GM19240 (cell line): Measurements from ENCODE around the gene GRHPR.
"Not testable (repeated sequence)": the region's sequence is repeated elsewhere in the genome, so short reads cannot be mapped to it uniquely, and the experiment has no call there.

Experiments used
- DNase-seq: peaks from one replicate; pipeline ENCODE4 v3.0.0; 2011; ENCODE audit warnings: low spot score; ENCODE audit not compliant: insufficient read length

The GRHPR gene

GRCh38 chr9:37444890-37445289 is 22.4 kb downstream of the GRHPR start:
- DNase-seq, result no peak

- no peak for DNase-seq
Observed at GRCh38 chr9:37445832-37446231, 23.3 kb downstream of the GRHPR start.

- DNase-seq, result no peak
Observed at GRCh38 chr9:37446401-37446800, 23.9 kb downstream of the GRHPR start.

GRCh38 chr9:37447111-37447510 is 24.6 kb downstream of the GRHPR start:
- DNase-seq, result no peak

GRCh38 chr9:37449862-37450632 is 27.6 kb downstream of the GRHPR start:
- DNase-seq, result no peak

- DNase-seq, result no peak
Observed at GRCh38 chr9:37451628-37452027, 29.1 kb downstream of the GRHPR start.

- DNase-seq, result no peak
Observed at GRCh38 chr9:37452611-37453010, 30.1 kb downstream of the GRHPR start.

- no peak for DNase-seq
Observed at GRCh38 chr9:37453827-37454226, 31.3 kb downstream of the GRHPR start.

GRCh38 chr9:37454238-37454637 is 31.7 kb downstream of the GRHPR start:
- DNase-seq, result no peak

GRCh38 chr9:37455884-37456647 is 33.6 kb downstream of the GRHPR start:
- DNase-seq, result no peak

- DNase-seq, result no peak
Observed at GRCh38 chr9:37456817-37457216, 34.3 kb downstream of the GRHPR start.

- no peak for DNase-seq
Observed at GRCh38 chr9:37464006-37464405, 41.5 kb downstream of the GRHPR start.

- DNase-seq, result no peak
Observed at GRCh38 chr9:37464426-37465248, 42.1 kb downstream of the GRHPR start.

- DNase-seq, result peak; percentile 76
Observed at GRCh38 chr9:37465249-37466036, 42.9 kb downstream of the GRHPR start, which contains the start of gene ZBTB5. Gene ZBTB5, minus strand, starts transcription at chr9:37465450. Its CDS starts 22,899 bp downstream, at chr9:37442551.

- DNase-seq, result no peak
Observed at GRCh38 chr9:37466037-37466709, 43.7 kb downstream of the GRHPR start.

GRCh38 chr9:37467530-37467929 is 45.0 kb downstream of the GRHPR start:
- DNase-seq, result not testable (repeated sequence)

- no peak for DNase-seq
Observed at GRCh38 chr9:37468620-37469019, 46.1 kb downstream of the GRHPR start.

- no peak for DNase-seq
Observed at GRCh38 chr9:37471942-37472684, 49.6 kb downstream of the GRHPR start.

GRCh38 chr9:37473982-37474381 is 51.5 kb downstream of the GRHPR start:
- DNase-seq, result not testable (repeated sequence)

GRCh38 chr9:37474438-37474837 is 51.9 kb downstream of the GRHPR start:
- no peak for DNase-seq
